Lower lobe of right lung (tissue), 2 donors: Measurements from ENCODE around the gene PDE9A. TPM values are rescaled to one million over a fixed set of nuclear protein-coding genes. Genes with fewer than 3 reads are reported as not detected.

Experiments used
- ATAC-seq, 2 donors: fragments of 200-7000 bp; cut with Tn5 transposase; one replicate each; pipeline ENCODE4 v1.9.1; 2020 to 2022; ENCODE audit warnings: mild to moderate bottlenecking in 2 of 2, moderate library complexity in 2 of 2
- DNase-seq: peaks from one replicate; pipeline ENCODE4 v3.0.0-alpha.2; 2020
- H3K27ac ChIP-seq: fragments of 200-600 bp; one replicate; pipeline ENCODE4 v1.8.0; 2022
- H3K27me3 ChIP-seq: fragments of 200-600 bp; one replicate; pipeline ENCODE4 v1.8.0; 2022; ENCODE audit warnings: low read depth
- H3K36me3 ChIP-seq: fragments of 200-600 bp; one replicate; pipeline ENCODE4 v1.8.0; 2022; ENCODE audit warnings: mild to moderate bottlenecking
- H3K4me1 ChIP-seq: fragments of 200-600 bp; one replicate; pipeline ENCODE4 v1.8.0; 2022
- H3K4me3 ChIP-seq: fragments of 200-600 bp; one replicate; pipeline ENCODE4 v1.8.0; 2022; ENCODE audit warnings: mild to moderate bottlenecking
- H3K9me3 ChIP-seq: fragments of 200-600 bp; one replicate; pipeline ENCODE4 v1.8.0; 2022
- CTCF ChIP-seq: fragments of 200-600 bp; IDR thresholded peaks from one replicate; pipeline ENCODE4 v1.8.0; 2022; ENCODE audit warnings: antibody characterized with exemption, mild to moderate bottlenecking
- intact Hi-C: fragments of 100-400 bp; cut with DNase I; formaldehyde crosslinking; loops from one replicate; pipeline ENCODE4 v1.11.0; 2022
- total RNA-seq: library from RNA; stranded (reverse); fragmentation: NEBNext Ultra II Directional; extraction: Animal tissue kit (Norgen Biotek cat#: 25700); gene quantifications from one replicate; pipeline ENCODE4 v1.2.1, GENCODE V29; 2021
- donor health status: DM: no; HTN: yes; CAD: no; lungs with severe emphysema.

Gene PDE9A
- total RNA-seq, 1 donor from 2014 or later, result 12.8 TPM

- H3K27me3 ChIP-seq, result no peaks in the 10 kb centered on the region
- ATAC-seq (no peak), DNase-seq (peak; percentile 35)
- no peaks in the 10 kb centered on the region for H3K4me1 ChIP-seq
- no peaks in the 10 kb centered on the region for H3K9me3 ChIP-seq
- no peak overlapping the region for H3K4me3 ChIP-seq
- H3K27ac ChIP-seq, result no peak overlapping the region
- no peak for TF ChIP-seq CTCF
- intact Hi-C loops, result no loop called here
- H3K36me3 ChIP-seq, result peaks cover 12% of the 10 kb centered on the region
Observed at GRCh38 chr21:42761776-42762335, 108.4 kb downstream of the PDE9A start.

- peaks cover 13% of the 10 kb centered on the region for H3K36me3 ChIP-seq
- TF ChIP-seq CTCF, result no peak
- no peak overlapping the region for H3K27ac ChIP-seq
- DNase-seq (peak; percentile 72), ATAC-seq (peak in 1 of 2 donors; percentile 49)
- H3K27me3 ChIP-seq, result no peaks in the 10 kb centered on the region
- H3K9me3 ChIP-seq, result no peaks in the 10 kb centered on the region
- intact Hi-C loops, result no loop called here
- no peak overlapping the region for H3K4me3 ChIP-seq
- H3K4me1 ChIP-seq, result no peaks in the 10 kb centered on the region
Observed at GRCh38 chr21:42763581-42764442, 110.4 kb downstream of the PDE9A start.

- intact Hi-C loops, result no loop called here
- Histone ChIP-seq H3K9me3 (no peaks in the 10 kb centered on the region), H3K27ac (no peak overlapping the region), H3K4me1 (no peaks in the 10 kb centered on the region), H3K27me3 (no peaks in the 10 kb centered on the region), H3K4me3 (no peak overlapping the region), H3K36me3 (peaks cover 16% of the 10 kb centered on the region)
- no peak for ATAC-seq
- TF ChIP-seq CTCF, result no peak
- peak; percentile 27 for DNase-seq
Observed at GRCh38 chr21:42764443-42764760, 111.0 kb downstream of the PDE9A start.

GRCh38 chr21:42764883-42765282 lies 111.5 kb downstream of the PDE9A start:
- Histone ChIP-seq H3K36me3 (peaks cover 19% of the 10 kb centered on the region), H3K27me3 (no peaks in the 10 kb centered on the region), H3K27ac (no peak overlapping the region), H3K4me1 (no peaks in the 10 kb centered on the region), H3K4me3 (no peak overlapping the region), H3K9me3 (no peaks in the 10 kb centered on the region)
- TF ChIP-seq CTCF, result no peak
- DNase-seq (no peak), ATAC-seq (no peak)
- intact Hi-C loops, result no loop called here

GRCh38 chr21:42765656-42766055 lies 112.2 kb downstream of the PDE9A start:
- ATAC-seq (no peak), DNase-seq (peak; percentile 32)
- no peaks in the 10 kb centered on the region for H3K9me3 ChIP-seq
- intact Hi-C loops, result no loop called here
- no peaks in the 10 kb centered on the region for H3K27me3 ChIP-seq
- H3K4me3 ChIP-seq, result no peak overlapping the region
- H3K27ac ChIP-seq, result no peak overlapping the region
- H3K36me3 ChIP-seq, result peaks cover 27% of the 10 kb centered on the region
- no peaks in the 10 kb centered on the region for H3K4me1 ChIP-seq
- TF ChIP-seq CTCF, result no peak
